K562 (cell line): ENCODE results near the gene KRT8. TPM values are rescaled to one million over a fixed set of nuclear protein-coding genes. Genes with fewer than 3 reads are reported as not detected.
A peak's percentile ranks its signal among the peaks of the same experiment; 100 is the strongest.

Experiments used
- CBFB ChIP-seq: sonication (generic); formaldehyde crosslinking; IDR thresholded peaks from 2 replicates; pipeline ENCODE4 v1.4.0; 2020; ENCODE audit warnings: mild to moderate bottlenecking, missing genetic modification reagents
- CEBPB ChIP-seq: fragments of 450-650 bp; IDR thresholded peaks from 2 replicates; pipeline ENCODE4 v1.6.1; 2016; ENCODE audit warnings: missing genetic modification characterization, missing compliant biosample characterization
- DIDO1 ChIP-seq: fragments of 450-650 bp; IDR thresholded peaks from 2 replicates; pipeline ENCODE4 v1.6.1; 2016; ENCODE audit warnings: low read depth, missing biosample characterization, missing genetic modification characterization
- ESRRA ChIP-seq: fragments of 450-650 bp; IDR thresholded peaks from 2 replicates; pipeline ENCODE4 v1.6.1; 2014; ENCODE audit warnings: low read depth, mild to moderate bottlenecking, moderate library complexity, borderline replicate concordance
- HNRNPL ChIP-seq: fragments of 200-400 bp; formaldehyde crosslinking; IDR thresholded peaks from 2 replicates; pipeline ENCODE4 v1.6.1; 2017; ENCODE audit warnings: low read depth, mild to moderate bottlenecking, low read length
- MTA2 ChIP-seq: fragments of 450-650 bp; IDR thresholded peaks from 2 replicates; pipeline ENCODE4 v1.6.1; 2016; ENCODE audit warnings: low read depth
- POLR3A ChIP-seq: IDR thresholded peaks from 2 replicates; pipeline ENCODE4 v1.6.1; 2011; ENCODE audit warnings: borderline replicate concordance, mild to moderate bottlenecking, moderate library complexity; ENCODE audit not compliant: insufficient read length, insufficient read depth; ENCODE audit errors: extremely low read depth
- PURB ChIP-seq: sonication (generic); formaldehyde crosslinking; IDR thresholded peaks from 2 replicates; pipeline ENCODE4 v1.9.0; 2021; ENCODE audit warnings: low read depth, mild to moderate bottlenecking, missing genetic modification reagents
- SLC30A9 ChIP-seq: fragments of 250-450 bp; sonication (Bioruptor Pico); IDR thresholded peaks from 2 replicates; pipeline ENCODE4 v1.8.0; 2022; ENCODE audit warnings: mild to moderate bottlenecking, moderate library complexity
- YY1 ChIP-seq, 3 experiments: IDR thresholded peaks; 2 replicates each; pipeline ENCODE4 v1.6.1; 2011; ENCODE audit warnings: low read length in 2 of 3, mild to moderate bottlenecking in 2 of 3, moderate library complexity in 2 of 3, borderline replicate concordance in 1 of 3, control low read depth in 1 of 3, low read depth in 1 of 3; ENCODE audit not compliant: insufficient read depth in 3 of 3, insufficient replicate concordance in 2 of 3, control insufficient read depth in 1 of 3, insufficient read length in 1 of 3; ENCODE audit errors: extremely low read depth in 1 of 3
- ZNF23 ChIP-seq: fragments of 250-450 bp; sonication (Bioruptor Pico); IDR thresholded peaks from 2 replicates; pipeline ENCODE4 v1.4.0; 2020; ENCODE audit warnings: mild to moderate bottlenecking
- ZNF764 ChIP-seq: fragments of 250-450 bp; sonication (Bioruptor Pico); IDR thresholded peaks from 2 replicates; pipeline ENCODE4 v1.4.0; 2020; ENCODE audit warnings: low read depth, mild to moderate bottlenecking, moderate library complexity
- ZNF785 ChIP-seq: fragments of 250-450 bp; sonication (Bioruptor Pico); IDR thresholded peaks from 2 replicates; pipeline ENCODE4 v1.4.0; 2020; ENCODE audit warnings: mild to moderate bottlenecking
- polyA plus RNA-seq, 8 experiments: library from polyadenylated mRNA; depleted of rRNA in 4 of 8; stranded (reverse) in 5 of 8; unstranded in 3 of 8; fragments of >200 nt; fragmentation: Nextera tagmentation in 2 of 8; fragmentation: Illumina TruSeq in 1 of 8; extraction: Ambion mirVana in 2 of 8; extraction: Trizol in 1 of 8; gene quantifications; 2 replicates each; pipeline versions ENCODE4 v1.2.1 to v1.2.3, GENCODE V29; 2011 to 2014; ENCODE audit warnings: inconsistent platforms in 1 of 8, missing spikeins in 1 of 8
- total RNA-seq, 7 experiments: library from RNA; depleted of rRNA in 6 of 7; stranded (reverse); fragments of >200 nt in 6 of 7; fragmentation: Illumina TruSeq in 2 of 7; extraction: Trizol in 2 of 7; gene quantifications; 2 replicates each; pipeline versions ENCODE4 v1.2.1 to v1.2.3, GENCODE V29; 2011 to 2021; ENCODE audit warnings: low replicate concordance in 1 of 7
- TF ChIP-seq, protein P1 (sequence below), 2 experiments: fragments of 450-650 bp in 1 of 2; IDR thresholded peaks; 2 replicates each; pipeline ENCODE4 v1.6.1; 2011 to 2017; ENCODE audit warnings: low read depth in 2 of 2, antibody characterized with exemption in 1 of 2, borderline replicate concordance in 1 of 2, low read length in 1 of 2, mild to moderate bottlenecking in 1 of 2, mixed read lengths in 1 of 2; ENCODE audit not compliant: control insufficient read depth in 1 of 2
- TF ChIP-seq, protein P2 (sequence below): fragments of 250-450 bp; sonication (Bioruptor Pico); IDR thresholded peaks from 2 replicates; pipeline ENCODE4 v1.8.0; 2021; ENCODE audit warnings: mild to moderate bottlenecking, moderate library complexity
- TF ChIP-seq, protein P3 (sequence below), 2 experiments: fragments of 450-650 bp in 1 of 2; sonication (generic) in 1 of 2; formaldehyde crosslinking; conservative IDR thresholded peaks; 2 replicates each; pipeline versions ENCODE4 v1.4.0 to v1.8.1; 2020 to 2022; ENCODE audit warnings: mild to moderate bottlenecking in 1 of 2, missing genetic modification reagents in 1 of 2
- TF ChIP-seq, protein P4 (sequence below): fragments of 150-350 bp; IDR thresholded peaks from 2 replicates; pipeline ENCODE4 v1.6.1; 2014; ENCODE audit warnings: low read depth, mild to moderate bottlenecking, low read length, borderline replicate concordance

Gene KRT8
- total and polyA plus RNA-seq, 9 of the 15 experiments (the other 6 are each of a cell fraction or from before 2014, with no cell fraction given), result 41.5 to 661 (median 260) TPM

DNA sequence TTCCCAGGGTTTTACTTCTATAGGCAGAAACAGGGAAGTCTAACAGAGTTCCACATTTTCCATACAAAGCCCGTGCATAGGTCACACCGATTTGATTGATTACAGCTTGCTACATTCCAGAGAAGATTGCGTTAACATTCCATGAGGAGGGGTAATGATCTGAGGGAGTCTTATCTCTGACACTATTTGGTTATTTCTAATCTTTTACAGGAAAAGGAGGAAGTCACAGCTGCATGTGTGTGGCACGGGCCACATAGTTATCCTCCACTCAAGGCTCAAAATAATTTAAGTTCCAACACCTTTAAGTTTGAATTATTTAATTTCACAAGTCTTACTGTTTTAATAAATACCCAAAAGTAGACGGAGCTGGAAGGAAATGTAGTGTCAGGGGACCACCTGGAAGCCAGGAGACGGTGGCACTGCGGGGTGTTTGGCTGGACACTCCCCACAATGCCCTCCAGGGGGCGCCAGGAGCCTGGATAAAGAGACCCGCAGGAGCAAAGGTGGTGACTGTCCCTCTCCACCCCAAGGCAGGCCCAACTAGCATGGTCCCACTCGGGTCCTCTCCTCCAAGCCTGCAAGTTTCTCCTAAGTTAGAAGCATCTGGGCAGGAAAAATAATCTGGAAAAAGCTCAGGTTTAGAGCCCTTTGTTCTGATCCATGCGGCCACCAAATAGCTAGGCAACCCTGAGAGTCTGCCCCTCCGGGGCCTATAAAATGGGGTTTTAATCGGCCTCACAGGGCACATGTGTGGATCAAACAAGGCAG is 20.2 kb downstream of the KRT8 start (continued):
- TF ChIP-seq YY1 (IDR thresholded peaks at IDR 0.05; ENCODE audit: borderline replicate concordance in 1 of 3, control insufficient read depth in 1 of 3, extremely low read depth in 1 of 3, insufficient read depth in 3 of 3, insufficient read length in 1 of 3, insufficient replicate concordance in 2 of 3, low read depth in 1 of 3, low read length in 2 of 3) (peak in 1 of 3 experiments; percentile 29), SLC30A9 (no peak), CEBPB (no peak), ESRRA (peak; percentile 52; the same call in 1 of the 2 replicates), ZNF764 (CRISPR knock-in tag) (no peak), ZNF785 (CRISPR knock-in tag) (no peak), MTA2 (no peak), CBFB (peak; percentile 30; the same call in 1 of the 2 replicates), ZNF23 (CRISPR knock-in tag) (no peak), POLR3A (no peak), DIDO1 (tag) (no peak), PURB (CRISPR knock-in tag) (no peak), HNRNPL (no peak)
- TF ChIP-seq, protein P1, sequence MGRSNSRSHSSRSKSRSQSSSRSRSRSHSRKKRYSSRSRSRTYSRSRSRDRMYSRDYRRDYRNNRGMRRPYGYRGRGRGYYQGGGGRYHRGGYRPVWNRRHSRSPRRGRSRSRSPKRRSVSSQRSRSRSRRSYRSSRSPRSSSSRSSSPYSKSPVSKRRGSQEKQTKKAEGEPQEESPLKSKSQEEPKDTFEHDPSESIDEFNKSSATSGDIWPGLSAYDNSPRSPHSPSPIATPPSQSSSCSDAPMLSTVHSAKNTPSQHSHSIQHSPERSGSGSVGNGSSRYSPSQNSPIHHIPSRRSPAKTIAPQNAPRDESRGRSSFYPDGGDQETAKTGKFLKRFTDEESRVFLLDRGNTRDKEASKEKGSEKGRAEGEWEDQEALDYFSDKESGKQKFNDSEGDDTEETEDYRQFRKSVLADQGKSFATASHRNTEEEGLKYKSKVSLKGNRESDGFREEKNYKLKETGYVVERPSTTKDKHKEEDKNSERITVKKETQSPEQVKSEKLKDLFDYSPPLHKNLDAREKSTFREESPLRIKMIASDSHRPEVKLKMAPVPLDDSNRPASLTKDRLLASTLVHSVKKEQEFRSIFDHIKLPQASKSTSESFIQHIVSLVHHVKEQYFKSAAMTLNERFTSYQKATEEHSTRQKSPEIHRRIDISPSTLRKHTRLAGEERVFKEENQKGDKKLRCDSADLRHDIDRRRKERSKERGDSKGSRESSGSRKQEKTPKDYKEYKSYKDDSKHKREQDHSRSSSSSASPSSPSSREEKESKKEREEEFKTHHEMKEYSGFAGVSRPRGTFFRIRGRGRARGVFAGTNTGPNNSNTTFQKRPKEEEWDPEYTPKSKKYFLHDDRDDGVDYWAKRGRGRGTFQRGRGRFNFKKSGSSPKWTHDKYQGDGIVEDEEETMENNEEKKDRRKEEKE (IDR thresholded peaks at IDR 0.05; ENCODE audit: borderline replicate concordance in 1 of 2, control insufficient read depth in 1 of 2, low read depth in 2 of 2, low read length in 1 of 2), result no peak
- TF ChIP-seq, protein P2, sequence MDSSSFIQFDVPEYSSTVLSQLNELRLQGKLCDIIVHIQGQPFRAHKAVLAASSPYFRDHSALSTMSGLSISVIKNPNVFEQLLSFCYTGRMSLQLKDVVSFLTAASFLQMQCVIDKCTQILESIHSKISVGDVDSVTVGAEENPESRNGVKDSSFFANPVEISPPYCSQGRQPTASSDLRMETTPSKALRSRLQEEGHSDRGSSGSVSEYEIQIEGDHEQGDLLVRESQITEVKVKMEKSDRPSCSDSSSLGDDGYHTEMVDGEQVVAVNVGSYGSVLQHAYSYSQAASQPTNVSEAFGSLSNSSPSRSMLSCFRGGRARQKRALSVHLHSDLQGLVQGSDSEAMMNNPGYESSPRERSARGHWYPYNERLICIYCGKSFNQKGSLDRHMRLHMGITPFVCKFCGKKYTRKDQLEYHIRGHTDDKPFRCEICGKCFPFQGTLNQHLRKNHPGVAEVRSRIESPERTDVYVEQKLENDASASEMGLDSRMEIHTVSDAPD, result no peak
- TF ChIP-seq, protein P3, sequence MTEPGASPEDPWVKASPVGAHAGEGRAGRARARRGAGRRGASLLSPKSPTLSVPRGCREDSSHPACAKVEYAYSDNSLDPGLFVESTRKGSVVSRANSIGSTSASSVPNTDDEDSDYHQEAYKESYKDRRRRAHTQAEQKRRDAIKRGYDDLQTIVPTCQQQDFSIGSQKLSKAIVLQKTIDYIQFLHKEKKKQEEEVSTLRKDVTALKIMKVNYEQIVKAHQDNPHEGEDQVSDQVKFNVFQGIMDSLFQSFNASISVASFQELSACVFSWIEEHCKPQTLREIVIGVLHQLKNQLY (CRISPR knock-in tag; conservative IDR thresholded peaks at IDR 0.05), result no peak
- TF ChIP-seq, protein P4, sequence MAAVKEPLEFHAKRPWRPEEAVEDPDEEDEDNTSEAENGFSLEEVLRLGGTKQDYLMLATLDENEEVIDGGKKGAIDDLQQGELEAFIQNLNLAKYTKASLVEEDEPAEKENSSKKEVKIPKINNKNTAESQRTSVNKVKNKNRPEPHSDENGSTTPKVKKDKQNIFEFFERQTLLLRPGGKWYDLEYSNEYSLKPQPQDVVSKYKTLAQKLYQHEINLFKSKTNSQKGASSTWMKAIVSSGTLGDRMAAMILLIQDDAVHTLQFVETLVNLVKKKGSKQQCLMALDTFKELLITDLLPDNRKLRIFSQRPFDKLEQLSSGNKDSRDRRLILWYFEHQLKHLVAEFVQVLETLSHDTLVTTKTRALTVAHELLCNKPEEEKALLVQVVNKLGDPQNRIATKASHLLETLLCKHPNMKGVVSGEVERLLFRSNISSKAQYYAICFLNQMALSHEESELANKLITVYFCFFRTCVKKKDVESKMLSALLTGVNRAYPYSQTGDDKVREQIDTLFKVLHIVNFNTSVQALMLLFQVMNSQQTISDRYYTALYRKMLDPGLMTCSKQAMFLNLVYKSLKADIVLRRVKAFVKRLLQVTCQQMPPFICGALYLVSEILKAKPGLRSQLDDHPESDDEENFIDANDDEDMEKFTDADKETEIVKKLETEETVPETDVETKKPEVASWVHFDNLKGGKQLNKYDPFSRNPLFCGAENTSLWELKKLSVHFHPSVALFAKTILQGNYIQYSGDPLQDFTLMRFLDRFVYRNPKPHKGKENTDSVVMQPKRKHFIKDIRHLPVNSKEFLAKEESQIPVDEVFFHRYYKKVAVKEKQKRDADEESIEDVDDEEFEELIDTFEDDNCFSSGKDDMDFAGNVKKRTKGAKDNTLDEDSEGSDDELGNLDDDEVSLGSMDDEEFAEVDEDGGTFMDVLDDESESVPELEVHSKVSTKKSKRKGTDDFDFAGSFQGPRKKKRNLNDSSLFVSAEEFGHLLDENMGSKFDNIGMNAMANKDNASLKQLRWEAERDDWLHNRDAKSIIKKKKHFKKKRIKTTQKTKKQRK, result no peak
